CD4-positive, alpha-beta T cell treated with Interferon gamma for 1 hour (primary cell): ENCODE data around the gene CXCL5.
"Not testable (repeated sequence)": the region's sequence is repeated elsewhere in the genome, so short reads cannot be mapped to it uniquely, and the experiment has no call there.

Source experiments
- DNase-seq: peaks from one replicate; pipeline ENCODE4 v3.0.0-alpha.2; 2020

The CXCL5 gene

DNA sequence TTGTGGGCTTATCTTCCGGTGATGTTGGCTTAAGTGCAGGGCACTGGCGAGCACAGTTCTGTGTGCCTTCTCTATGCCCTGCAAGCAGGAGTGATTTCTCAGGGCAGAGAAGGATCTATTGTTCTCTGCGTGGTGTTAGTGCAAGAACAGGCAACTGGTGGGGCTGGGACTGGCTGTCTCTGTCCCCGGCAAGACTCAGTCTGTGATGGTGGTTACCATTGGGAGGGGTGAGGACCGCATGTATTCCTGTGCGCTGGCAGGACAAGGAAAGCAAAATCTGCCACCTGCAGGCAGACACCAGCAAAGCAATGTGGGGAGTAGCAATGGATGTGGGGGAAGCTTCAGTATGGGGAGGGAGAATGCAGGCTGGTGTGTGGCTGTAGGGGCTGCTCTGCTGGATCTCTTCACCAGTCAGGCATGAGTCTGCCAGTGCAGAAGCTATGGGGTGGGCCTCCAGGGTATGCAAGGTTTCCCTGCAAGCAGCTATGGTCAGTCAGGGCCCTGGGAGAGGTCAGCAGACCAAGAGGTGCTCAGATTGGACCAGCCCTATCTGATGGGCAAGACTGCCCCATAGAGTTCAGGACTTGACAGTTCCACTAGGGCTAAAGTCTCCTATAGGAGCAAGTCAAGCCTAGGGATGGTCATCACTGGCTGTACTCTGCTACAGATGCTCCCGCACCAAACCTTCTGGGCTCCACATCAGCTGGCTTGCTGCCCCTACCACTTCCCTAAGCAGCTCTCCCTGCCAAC, 33.4 kb downstream of the CXCL5 start:
- no peak for DNase-seq

DNA sequence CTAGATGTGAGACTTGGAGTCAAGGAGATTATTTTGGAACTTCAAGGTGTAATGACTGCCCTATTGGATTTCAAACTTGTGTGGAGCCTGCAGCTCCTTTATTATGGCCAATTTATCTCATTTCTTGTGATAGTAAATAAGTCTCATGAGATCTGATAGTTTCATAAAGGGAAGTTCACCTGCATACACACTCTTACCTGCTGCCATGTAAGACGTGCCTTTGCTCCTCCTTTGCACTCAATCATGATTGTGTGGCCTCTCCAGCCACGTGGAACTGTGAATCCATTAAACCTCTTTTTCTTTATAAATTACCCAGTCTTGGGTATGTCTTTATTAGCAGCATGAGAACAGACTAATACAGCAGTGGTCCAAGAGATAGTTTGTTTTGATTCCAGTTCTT, 35.8 kb downstream of the CXCL5 start:
- DNase-seq: no peak

- DNase-seq: not testable (repeated sequence)
These were observed 39.4 kb downstream of the CXCL5 start for GRCh38 chr4:73959041-73959440.

- DNase-seq: no peak
These were observed 46.1 kb downstream of the CXCL5 start for GRCh38 chr4:73952352-73952751.

DNA sequence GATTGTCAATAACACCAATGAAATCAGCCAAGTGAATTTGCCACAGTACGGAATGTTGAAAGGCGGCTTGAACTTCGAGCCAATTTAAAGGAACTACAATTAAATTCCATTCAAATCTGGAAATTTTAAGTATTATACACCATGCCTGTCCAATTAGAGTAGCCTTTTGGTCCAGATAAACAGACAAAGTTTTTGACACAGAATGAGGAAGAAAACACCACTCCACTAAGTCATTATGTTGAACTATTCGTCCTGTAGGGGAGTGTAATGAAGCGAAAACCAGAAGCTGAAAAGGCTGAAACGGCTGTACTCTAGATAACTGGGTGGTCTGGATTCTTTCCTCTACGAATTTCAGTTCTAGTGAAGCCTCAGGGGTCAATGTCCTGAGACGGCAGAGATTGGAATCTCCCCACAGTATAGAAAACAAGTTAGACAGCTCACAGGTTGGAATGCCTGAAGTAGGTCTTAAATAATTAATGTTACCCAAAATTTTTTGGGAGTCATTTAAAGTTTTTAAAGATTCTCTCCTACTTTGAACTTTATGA, 48.0 kb downstream of the CXCL5 start:
- not testable (repeated sequence) for DNase-seq

GRCh38 chr4:73948990-73949706, 49.3 kb downstream of the CXCL5 start:
- no peak for DNase-seq

DNA sequence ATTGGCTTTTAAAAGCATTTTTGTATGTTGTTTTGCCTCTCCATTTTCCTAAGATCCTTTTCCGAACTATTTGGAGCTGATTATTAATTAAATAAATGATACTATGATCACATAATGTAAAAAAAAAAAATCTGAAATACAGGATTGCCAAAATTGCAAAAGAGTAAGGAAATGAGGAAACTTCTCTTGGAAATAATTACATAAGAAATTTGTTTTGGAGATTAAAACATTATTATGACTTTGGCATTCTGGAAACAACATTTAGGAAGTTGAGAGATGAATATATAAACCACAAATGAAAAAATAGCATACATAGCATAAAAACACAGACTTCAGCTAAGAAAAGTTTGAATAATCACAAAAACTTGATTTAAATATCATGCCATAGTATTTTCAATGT, 50.2 kb downstream of the CXCL5 start:
- no peak for DNase-seq

GRCh38 chr4:73947239-73947985, 51.1 kb downstream of the CXCL5 start:
- DNase-seq: no peak

DNA sequence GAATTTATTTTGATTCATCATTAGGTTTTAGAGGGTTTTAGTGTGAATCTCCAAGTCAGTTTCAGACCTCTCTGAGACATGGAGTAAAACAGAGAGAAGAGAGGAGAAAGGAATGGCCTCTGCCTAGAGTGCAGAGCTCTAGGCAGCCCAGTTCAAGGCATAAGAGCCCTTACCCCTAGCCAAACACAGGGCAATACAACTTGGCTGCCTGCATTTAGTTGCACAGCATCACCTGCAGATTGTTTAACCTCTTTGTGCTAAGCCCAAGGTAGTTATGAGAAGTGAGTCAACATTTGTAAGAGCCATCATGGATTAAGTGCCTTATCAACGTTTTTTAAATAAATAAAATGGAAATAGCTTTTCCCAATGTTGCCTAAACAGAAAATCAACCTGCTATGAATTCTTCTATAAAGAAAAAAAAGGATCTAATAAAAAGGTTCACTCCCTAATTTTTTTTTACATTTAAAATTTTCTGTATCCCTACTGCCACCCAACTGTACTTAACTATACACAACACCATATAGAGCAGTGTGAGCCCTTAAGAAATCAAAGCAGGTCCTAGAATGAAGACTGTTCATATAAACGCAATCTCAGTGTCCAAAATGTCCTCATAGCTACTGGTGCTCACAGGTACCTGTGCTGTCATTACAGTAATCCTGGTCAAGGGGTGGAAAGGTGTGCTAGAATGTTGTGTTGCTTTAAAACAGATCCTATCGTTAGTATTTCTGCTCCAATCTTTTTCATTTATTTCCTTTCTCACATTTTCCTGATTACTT, 52.6 kb downstream of the CXCL5 start:
- no peak for DNase-seq
